GM21529 (cell line): ENCODE measurements around the gene TTC34.

Experiments
- ATAC-seq: cut with Tn5 transposase; IDR thresholded peaks from one replicate; pipeline ENCODE4 v1.9.1; 2021; ENCODE audit not compliant: unreplicated experiment

TTC34 gene

GRCh38 chr1:2594641-2595131 lies 206.8 kb downstream of the TTC34 start:
- ATAC-seq, result no peak

DNA sequence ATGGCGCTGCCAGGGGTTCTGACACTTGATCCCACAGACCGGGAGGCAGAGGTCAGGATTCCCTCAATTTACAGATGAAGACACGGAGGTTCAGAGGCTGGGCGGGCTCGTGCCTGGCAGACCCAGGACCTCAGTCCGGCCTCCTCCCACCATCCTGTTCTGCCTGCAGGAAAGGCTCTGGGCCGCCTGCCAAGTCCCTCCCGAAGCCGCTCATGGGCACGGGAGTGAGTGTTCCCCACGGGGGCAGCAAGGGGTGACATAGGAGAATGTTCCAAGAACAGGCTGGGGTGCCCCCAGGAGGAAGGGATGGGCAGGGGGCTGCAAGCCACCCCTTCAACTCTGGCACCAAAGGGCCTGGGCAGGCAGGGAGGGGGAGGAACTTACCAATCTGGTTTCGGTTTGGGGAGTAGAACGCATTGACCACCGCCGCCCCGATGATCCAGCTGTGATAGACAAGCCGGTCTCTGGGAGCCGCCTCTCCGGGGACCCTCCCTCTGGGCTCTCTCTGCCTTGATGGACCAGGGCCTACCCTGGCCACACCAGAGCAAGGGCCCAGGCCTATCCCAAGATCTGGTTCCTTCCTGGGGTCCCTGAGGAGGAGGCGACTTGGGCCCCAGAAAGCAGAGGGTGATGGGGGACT lies 207.4 kb downstream of the TTC34 start:
- no peak for ATAC-seq

GRCh38 chr1:2593251-2593878 lies 208.1 kb downstream of the TTC34 start:
- ATAC-seq, result no peak

DNA sequence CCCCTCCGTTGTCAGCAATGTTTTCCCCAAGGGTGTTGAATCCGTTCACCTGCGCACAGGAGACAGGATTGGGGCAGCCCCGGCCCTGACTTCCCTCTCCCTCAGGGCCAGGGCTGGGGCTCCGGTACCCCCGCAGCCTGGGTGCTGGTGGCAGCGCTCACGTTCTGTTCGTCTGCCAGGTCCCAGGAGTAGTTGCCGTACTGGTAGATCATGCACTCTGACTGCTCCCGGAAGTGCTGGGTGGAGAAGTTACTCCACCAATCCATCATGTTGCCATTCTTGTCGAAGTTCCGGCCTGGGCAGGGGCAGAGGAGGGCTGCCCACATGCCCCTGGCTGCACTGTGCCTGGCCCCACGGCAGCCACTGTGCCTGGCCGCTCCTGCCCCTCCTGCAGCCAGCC lies 208.8 kb downstream of the TTC34 start:
- no peak for ATAC-seq

DNA sequence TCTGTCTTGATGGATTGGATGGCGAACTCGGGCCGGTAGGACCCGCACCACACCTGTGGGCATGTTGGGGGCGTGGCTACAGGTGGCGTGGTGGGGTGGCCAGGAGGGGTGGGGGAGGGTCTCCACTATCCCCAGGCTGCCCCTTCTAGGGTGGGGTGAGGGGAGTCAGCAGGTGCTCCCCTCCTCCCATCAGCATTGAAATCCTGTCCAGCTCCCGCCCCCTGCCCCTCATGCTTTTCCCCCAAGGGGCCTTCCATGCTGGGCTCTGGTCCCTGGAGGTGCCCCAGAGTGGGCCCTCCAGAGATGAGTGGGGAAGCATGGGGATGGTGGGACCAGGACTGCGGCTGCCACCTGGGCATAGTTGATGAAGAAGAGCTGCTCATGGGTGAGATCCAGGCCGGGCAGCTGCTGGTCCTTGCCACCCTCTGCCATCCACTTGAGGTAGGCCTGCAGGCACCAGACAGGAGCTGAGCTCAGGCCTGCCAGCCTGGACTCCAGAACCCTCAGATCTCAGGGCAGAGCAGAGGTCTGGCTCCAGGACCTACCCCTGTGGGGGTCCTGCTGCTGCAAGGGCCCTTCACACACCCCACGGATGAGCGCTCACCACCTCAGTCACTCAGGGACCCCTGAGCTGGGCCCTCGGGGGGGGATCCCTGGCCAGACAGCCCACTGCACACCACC lies 209.8 kb downstream of the TTC34 start:
- ATAC-seq, result no peak

DNA sequence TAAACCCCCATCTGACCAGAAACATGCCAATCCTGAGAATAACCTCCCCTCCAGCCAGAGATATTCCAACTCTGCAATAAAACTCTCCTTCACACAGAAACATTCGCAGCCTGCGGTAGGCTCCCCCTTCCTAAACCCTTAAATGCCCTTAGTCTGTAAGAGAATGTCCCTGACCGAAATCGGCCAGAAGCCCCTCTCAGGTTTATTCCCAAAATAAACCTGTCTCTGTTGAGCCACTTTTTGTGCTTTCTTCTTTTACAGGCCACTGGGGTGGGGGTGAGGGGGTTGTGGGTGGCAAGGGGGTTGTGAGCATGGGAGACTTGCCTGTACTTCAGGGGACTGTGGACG lies 210.3 kb downstream of the TTC34 start:
- no peak for ATAC-seq

DNA sequence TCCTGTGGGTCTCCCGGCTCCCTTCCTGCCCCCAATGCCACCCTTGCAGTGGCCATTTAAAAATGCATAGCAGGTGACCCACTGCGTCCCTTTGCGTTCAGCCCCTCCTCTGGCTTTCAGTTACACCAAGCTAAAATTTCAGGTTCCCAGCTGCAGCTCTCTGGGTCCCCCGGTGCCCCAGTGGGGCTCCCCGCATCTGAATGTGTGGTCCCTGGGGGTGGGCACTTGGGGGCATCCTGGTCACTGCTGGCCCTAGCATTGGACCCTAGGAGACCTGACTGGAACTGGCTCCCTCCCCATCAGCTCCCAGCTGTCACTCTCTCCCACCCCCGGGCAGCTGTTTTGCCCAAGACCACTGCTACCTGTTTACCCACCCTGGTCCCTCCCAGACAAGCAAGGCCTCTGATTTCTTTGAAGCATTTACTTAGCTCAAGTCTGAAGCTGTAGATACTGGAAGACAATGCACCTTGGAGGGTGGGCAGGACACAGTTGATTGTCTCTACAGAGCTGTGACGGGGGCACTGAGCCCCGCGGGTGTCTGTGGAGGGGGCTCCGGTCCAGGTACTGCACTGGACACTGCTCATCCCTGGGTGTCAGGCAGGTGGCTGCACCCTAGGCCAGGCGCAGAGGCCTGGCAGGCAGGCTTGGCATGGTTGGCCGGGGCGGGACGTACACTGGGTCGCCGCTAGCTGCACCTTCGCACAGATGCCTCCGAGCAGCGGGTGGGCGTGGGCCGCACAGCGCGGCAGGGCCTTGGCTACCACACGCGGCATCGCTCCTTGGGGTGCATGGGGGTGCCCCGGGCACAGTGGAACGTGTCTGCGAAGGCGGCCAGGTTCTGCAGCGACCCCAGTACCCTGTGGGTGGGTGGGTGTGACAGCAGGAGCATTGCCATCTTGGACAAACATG lies 211.0 kb downstream of the TTC34 start:
- ATAC-seq, result no peak

- ATAC-seq, result no peak
These were observed 211.9 kb downstream of the TTC34 start for GRCh38 chr1:2589431-2590232.

- ATAC-seq, result no peak
These were observed 212.6 kb downstream of the TTC34 start for GRCh38 chr1:2588661-2589430.

DNA sequence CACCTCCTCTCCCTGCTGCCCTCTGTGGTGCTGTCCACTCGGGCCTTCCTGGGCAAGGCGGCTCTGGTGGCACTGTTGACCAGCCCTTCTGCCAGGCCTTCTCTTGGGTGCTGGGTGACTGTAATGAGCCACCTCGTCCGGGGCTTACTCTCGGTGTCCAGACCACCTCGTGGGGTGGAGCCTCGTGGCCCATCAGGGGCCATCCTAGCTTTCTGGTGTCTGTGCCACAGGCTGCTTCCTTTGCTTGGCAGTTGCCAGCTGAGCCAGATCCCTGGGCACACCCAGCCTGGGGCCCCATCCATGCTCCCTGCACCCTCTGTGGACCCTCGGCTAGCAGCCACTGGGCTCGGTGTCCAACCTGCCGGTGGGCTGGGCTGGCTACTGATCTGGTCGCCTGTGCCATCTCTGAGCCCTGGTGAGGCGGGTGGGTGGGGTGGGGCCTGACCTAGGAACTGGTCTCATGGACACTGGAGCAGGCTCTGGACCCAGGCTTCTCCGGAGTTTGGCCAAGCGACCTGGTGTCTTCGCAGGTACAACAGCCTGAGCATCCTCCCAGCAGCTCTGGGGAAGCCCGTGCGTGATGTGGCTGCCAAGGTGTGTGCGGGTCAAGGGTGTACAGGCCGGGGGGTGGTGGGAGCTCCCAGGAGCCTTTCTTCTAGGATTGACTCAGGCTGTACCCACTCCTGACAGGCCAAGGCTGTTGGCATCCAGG lies 213.5 kb downstream of the TTC34 start:
- ATAC-seq, result no peak

DNA sequence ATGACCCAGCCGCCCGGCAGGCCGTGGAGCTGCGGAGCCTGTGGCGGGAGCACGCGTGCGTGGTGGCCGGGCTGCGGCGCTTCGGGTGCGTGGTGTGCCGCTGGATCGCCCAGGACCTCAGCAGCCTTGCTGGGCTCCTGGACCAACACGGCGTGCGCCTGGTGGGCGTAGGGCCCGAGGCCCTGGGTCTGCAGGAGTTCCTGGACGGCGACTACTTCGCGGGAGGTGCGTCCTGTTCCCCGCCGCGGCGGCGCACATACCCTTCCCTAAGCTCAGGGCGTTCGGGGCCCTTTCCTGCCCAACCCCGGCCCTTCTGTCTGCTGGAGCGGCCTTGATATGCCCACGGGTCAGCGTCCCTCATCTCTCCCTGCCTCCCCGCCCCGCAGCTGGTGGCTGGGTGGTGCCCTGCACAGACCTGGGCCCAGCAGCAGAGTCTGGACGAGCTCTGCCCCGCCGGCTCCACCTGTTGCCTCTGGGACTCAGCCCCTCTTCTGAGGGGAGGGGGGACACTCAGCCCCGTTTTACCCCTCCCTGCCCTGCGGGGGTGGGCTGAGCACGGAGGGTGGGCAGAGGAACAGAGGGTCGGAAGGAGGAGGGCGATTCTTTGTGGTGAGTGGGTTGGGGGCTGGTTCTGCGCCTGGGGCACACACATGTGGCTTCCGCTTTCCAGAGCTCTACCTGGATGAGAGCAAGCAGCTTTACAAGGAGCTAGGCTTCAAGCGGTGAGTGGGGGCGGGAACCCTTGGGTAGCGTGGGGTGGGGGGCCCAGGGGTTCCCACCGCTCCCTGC lies 214.2 kb downstream of the TTC34 start:
- ATAC-seq, result peak; percentile 3

GRCh38 chr1:2586154-2587070 lies 215.1 kb downstream of the TTC34 start, which contains the start of gene PRXL2B:
Gene PRXL2B, plus strand, starts transcription at chr1:2586777. Its CDS starts 109 bp downstream, at chr1:2586886.
- peak; percentile 59 for ATAC-seq
